Activated T-helper 2 cell treated with anti-CD3 and anti-CD28 coated beads, Interferon-gamma antibody, Interleukin-2, Interleukin-4, amounts not matched to agents 10 μg/mL and 5 μg/mL and 100 μg/mL, durations not matched to agents 14 hours and 24 hours and 36 hours (primary cell): ENCODE data around the gene PHC2. TPM values are rescaled to one million over a fixed set of nuclear protein-coding genes. Genes with fewer than 3 reads are reported as not detected.

Experiments used
- DNase-seq: peaks from one replicate; pipeline ENCODE4 v3.0.0; 2021; ENCODE audit warnings: low spot score
- H3K27ac Mint-ChIP-seq: one replicate; pipeline ENCODE4 v1.8.0; 2021; ENCODE audit warnings: mixed read lengths
- H3K27me3 Mint-ChIP-seq: one replicate; pipeline ENCODE4 v1.8.0; 2021; ENCODE audit warnings: low read depth, mixed read lengths
- H3K36me3 Mint-ChIP-seq: one replicate; pipeline ENCODE4 v1.8.0; 2021; ENCODE audit warnings: low read depth, mixed read lengths
- H3K4me1 Mint-ChIP-seq: one replicate; pipeline ENCODE4 v1.8.0; 2021; ENCODE audit warnings: low read depth, mixed read lengths
- H3K4me3 Mint-ChIP-seq: one replicate; pipeline ENCODE4 v1.8.0; 2021; ENCODE audit warnings: low read depth, mild to moderate bottlenecking, moderate library complexity, mixed read lengths
- H3K9me3 Mint-ChIP-seq: one replicate; pipeline ENCODE4 v1.8.0; 2021; ENCODE audit warnings: mixed read lengths
- intact Hi-C: fragments of 100-400 bp; cut with micrococcal nuclease; formaldehyde crosslinking; loops from one replicate; pipeline ENCODE4 v1.15.1; 2023
- total RNA-seq: library from RNA; stranded (reverse); gene quantifications from 2 replicates; pipeline ENCODE4 v1.2.3, GENCODE V29; 2022

Gene PHC2
- total RNA-seq, 1 donor from 2014 or later = 33.1 TPM

GRCh38 chr1:33281554-33282303, 149.2 kb downstream of the PHC2 start:
- Mint-ChIP-seq H3K27me3 (no peaks in the 10 kb centered on the region), H3K4me1 (no peaks in the 10 kb centered on the region), H3K9me3 (no peaks in the 10 kb centered on the region), H3K27ac (no peak overlapping the region), H3K4me3 (no peak overlapping the region), H3K36me3 (peaks cover 30% of the 10 kb centered on the region)
- no peak for DNase-seq
- intact Hi-C loops = no loop called here

GRCh38 chr1:33280091-33280661, 150.7 kb downstream of the PHC2 start:
- no peaks in the 10 kb centered on the region for H3K9me3 Mint-ChIP-seq
- no peaks in the 10 kb centered on the region for H3K4me1 Mint-ChIP-seq
- H3K4me3 Mint-ChIP-seq = no peak overlapping the region
- H3K27me3 Mint-ChIP-seq = no peaks in the 10 kb centered on the region
- intact Hi-C loops = no loop called here
- no peak for DNase-seq
- H3K36me3 Mint-ChIP-seq = peaks cover 30% of the 10 kb centered on the region
- H3K27ac Mint-ChIP-seq = no peak overlapping the region

- peaks cover 11% of the 10 kb centered on the region for H3K4me1 Mint-ChIP-seq
- no peak overlapping the region for H3K4me3 Mint-ChIP-seq
- no peaks in the 10 kb centered on the region for H3K9me3 Mint-ChIP-seq
- H3K27ac Mint-ChIP-seq = no peak overlapping the region
- H3K27me3 Mint-ChIP-seq = no peaks in the 10 kb centered on the region
- peaks cover 19% of the 10 kb centered on the region for H3K36me3 Mint-ChIP-seq
- intact Hi-C loops = no loop called here
- no peak for DNase-seq
Measured at GRCh38 chr1:33277488-33278084, 153.3 kb downstream of the PHC2 start.

- Mint-ChIP-seq H3K4me3 (no peak overlapping the region), H3K4me1 (peaks cover 13% of the 10 kb centered on the region), H3K36me3 (peaks cover 11% of the 10 kb centered on the region), H3K9me3 (no peaks in the 10 kb centered on the region), H3K27me3 (no peaks in the 10 kb centered on the region), H3K27ac (no peak overlapping the region)
- intact Hi-C loops = no loop called here
- DNase-seq = no peak
Measured at GRCh38 chr1:33276573-33277298, 154.2 kb downstream of the PHC2 start.

GRCh38 chr1:33275706-33276572, 155.0 kb downstream of the PHC2 start:
- Mint-ChIP-seq H3K36me3 (peaks cover 7% of the 10 kb centered on the region), H3K4me1 (peaks cover 13% of the 10 kb centered on the region), H3K4me3 (no peak overlapping the region), H3K27me3 (no peaks in the 10 kb centered on the region), H3K9me3 (no peaks in the 10 kb centered on the region), H3K27ac (no peak overlapping the region)
- intact Hi-C loops = no loop called here
- DNase-seq = no peak

GRCh38 chr1:33275195-33275594, 155.7 kb downstream of the PHC2 start:
- intact Hi-C loops = no loop called here
- Mint-ChIP-seq H3K4me1 (peaks cover 13% of the 10 kb centered on the region), H3K27ac (no peak overlapping the region), H3K9me3 (no peaks in the 10 kb centered on the region), H3K27me3 (no peaks in the 10 kb centered on the region), H3K36me3 (peaks cover 7% of the 10 kb centered on the region), H3K4me3 (no peak overlapping the region)
- no peak for DNase-seq

GRCh38 chr1:33274446-33274845, 156.4 kb downstream of the PHC2 start:
- intact Hi-C loops = no loop called here
- H3K36me3 Mint-ChIP-seq = peaks cover 6% of the 10 kb centered on the region

GRCh38 chr1:33273961-33274371, 156.9 kb downstream of the PHC2 start:
- intact Hi-C loops = no loop called here
- Mint-ChIP-seq H3K27me3 (no peaks in the 10 kb centered on the region), H3K4me1 (peaks cover 13% of the 10 kb centered on the region), H3K27ac (no peak overlapping the region), H3K36me3 (peaks cover 5% of the 10 kb centered on the region), H3K4me3 (no peak overlapping the region), H3K9me3 (no peaks in the 10 kb centered on the region)
- DNase-seq = no peak

More at GRCh38 chr1:33274446-33274845, 156.4 kb downstream of the PHC2 start:
- Mint-ChIP-seq H3K27ac (no peak overlapping the region), H3K4me1 (peaks cover 13% of the 10 kb centered on the region), H3K4me3 (no peak overlapping the region), H3K9me3 (no peaks in the 10 kb centered on the region), H3K27me3 (no peaks in the 10 kb centered on the region)
- DNase-seq = no peak

Other genes with a start within 250 kb of the PHC2 start
- 5.0 and 5.6 TPM in 2 replicates for gene TRIM62, start 249.1 kb downstream of the PHC2 start, total RNA-seq
- gene ZNF362, start 174.6 kb downstream of the PHC2 start, total RNA-seq = 21.3 and 22.2 TPM in 2 replicates
- not detected in 2 replicates for gene A3GALT2, start 110.0 kb downstream of the PHC2 start, total RNA-seq
- 2.6 and 4.1 TPM in 2 replicates for gene ZSCAN20, start 41.5 kb upstream of the PHC2 start, total RNA-seq